GM19324 (cell line): ENCODE data around the gene CHCHD6.

Source experiments
- ATAC-seq: cut with Tn5 transposase; IDR thresholded peaks from one replicate; pipeline ENCODE4 v1.9.1; 2021; ENCODE audit warnings: mild to moderate bottlenecking, moderate library complexity; ENCODE audit not compliant: unreplicated experiment, low FRiP score

CHCHD6 gene

GRCh38 chr3:126888186-126888760, 184.2 kb downstream of the CHCHD6 start:
- ATAC-seq = no peak

- ATAC-seq = no peak
These were observed 185.5 kb downstream of the CHCHD6 start for GRCh38 chr3:126889276-126890201.

- no peak for ATAC-seq
These were observed 187.1 kb downstream of the CHCHD6 start for GRCh38 chr3:126891141-126891540.

GRCh38 chr3:126891791-126892190, 187.8 kb downstream of the CHCHD6 start:
- no peak for ATAC-seq

- no peak for ATAC-seq
These were observed 189.6 kb downstream of the CHCHD6 start for GRCh38 chr3:126893651-126894050.

- no peak for ATAC-seq
These were observed 190.4 kb downstream of the CHCHD6 start for GRCh38 chr3:126894475-126894874.

GRCh38 chr3:126895178-126896066, 191.4 kb downstream of the CHCHD6 start:
- no peak for ATAC-seq

GRCh38 chr3:126896067-126896441, 192.0 kb downstream of the CHCHD6 start:
- ATAC-seq = no peak

GRCh38 chr3:126896968-126897367, 192.9 kb downstream of the CHCHD6 start:
- ATAC-seq = no peak

- no peak for ATAC-seq
These were observed 193.9 kb downstream of the CHCHD6 start for GRCh38 chr3:126897943-126898342.

GRCh38 chr3:126900859-126901540, 197.0 kb downstream of the CHCHD6 start:
- no peak for ATAC-seq

- no peak for ATAC-seq
These were observed 197.6 kb downstream of the CHCHD6 start for GRCh38 chr3:126901631-126902030.

- ATAC-seq = no peak
These were observed 199.5 kb downstream of the CHCHD6 start for GRCh38 chr3:126903521-126903920.

GRCh38 chr3:126907557-126907956, 203.5 kb downstream of the CHCHD6 start:
- no peak for ATAC-seq

- no peak for ATAC-seq
These were observed 204.8 kb downstream of the CHCHD6 start for GRCh38 chr3:126908752-126909275.

- ATAC-seq = no peak
These were observed 206.2 kb downstream of the CHCHD6 start for GRCh38 chr3:126910231-126910630.

GRCh38 chr3:126911162-126912026, 207.4 kb downstream of the CHCHD6 start:
- ATAC-seq = peak; percentile 98

- no peak for ATAC-seq
These were observed 208.0 kb downstream of the CHCHD6 start for GRCh38 chr3:126912027-126912422.

- no peak for ATAC-seq
These were observed 208.6 kb downstream of the CHCHD6 start for GRCh38 chr3:126912491-126913195.
